Activated gamma-delta T cell treated with anti-CD3 and anti-CD28 coated beads, Interleukin-2, amount 50 U/mL, for 16 hours (primary cell): ENCODE results near the gene CRCP.
"Not testable (repeated sequence)": the region's sequence is repeated elsewhere in the genome, so short reads cannot be mapped to it uniquely, and the experiment has no call there.

Experiments used
- DNase-seq: peaks from one replicate; pipeline ENCODE4 v3.0.0-alpha.2; 2020; ENCODE audit warnings: low read depth

Gene CRCP

GRCh38 chr7:66114743-66115649, at the start of gene CRCP:
Gene CRCP, plus strand, starts transcription at chr7:66114847. Its CDS starts 116 bp downstream, at chr7:66114963.
- peak; percentile 76 for DNase-seq

- no peak for DNase-seq
Measured at GRCh38 chr7:66069732-66070131, 44.9 kb upstream of the CRCP start.

GRCh38 chr7:66070222-66070621, 44.4 kb upstream of the CRCP start:
- no peak for DNase-seq

- not testable (repeated sequence) for DNase-seq
Measured at GRCh38 chr7:66072208-66072607, 42.4 kb upstream of the CRCP start.

GRCh38 chr7:66075590-66076461, 38.8 kb upstream of the CRCP start, which contains the start of gene ASL:
Gene ASL, plus strand, starts transcription at chr7:66075819. Its CDS starts 263 bp downstream, at chr7:66076082.
- peak; percentile 80 for DNase-seq

GRCh38 chr7:66076462-66077329, 38.0 kb upstream of the CRCP start:
- no peak for DNase-seq

- DNase-seq: no peak
Measured at GRCh38 chr7:66078067-66078466, 36.6 kb upstream of the CRCP start.

- DNase-seq: no peak
Measured at GRCh38 chr7:66082083-66082482, 32.6 kb upstream of the CRCP start.

- no peak for DNase-seq
Measured at GRCh38 chr7:66082886-66083415, 31.7 kb upstream of the CRCP start.

GRCh38 chr7:66083677-66084076, 31.0 kb upstream of the CRCP start:
- no peak for DNase-seq

- no peak for DNase-seq
Measured at GRCh38 chr7:66088861-66089838, 25.5 kb upstream of the CRCP start.

- DNase-seq: no peak
Measured at GRCh38 chr7:66092654-66093053, 22.0 kb upstream of the CRCP start.

- DNase-seq: no peak
Measured at GRCh38 chr7:66095010-66095409, 19.6 kb upstream of the CRCP start.

- DNase-seq: no peak
Measured at GRCh38 chr7:66099232-66099550, 15.5 kb upstream of the CRCP start.

- DNase-seq: no peak
Measured at GRCh38 chr7:66099551-66100407, 14.9 kb upstream of the CRCP start.

- no peak for DNase-seq
Measured at GRCh38 chr7:66100408-66101050, 14.1 kb upstream of the CRCP start.

GRCh38 chr7:66102168-66102567, 12.5 kb upstream of the CRCP start:
- not testable (repeated sequence) for DNase-seq

- not testable (repeated sequence) for DNase-seq
Measured at GRCh38 chr7:66103994-66104393, 10.7 kb upstream of the CRCP start.

- DNase-seq: no peak
Measured at GRCh38 chr7:66105263-66105748, 9.3 kb upstream of the CRCP start.
